ENCODE results near the gene CAPN11.
A peak's percentile ranks its signal among the peaks of the same experiment; 100 is the strongest.

CAPN11 gene

GRCh38 chr6:44222486-44223318, 64.1 kb downstream of the CAPN11 start:
- Histone ChIP-seq H2BK5ac (ENCODE audit: low read depth, low read length, poor library complexity) (no peak overlapping the region), H4K8ac (ENCODE audit: low read depth, low read length) (peak overlapping the region; percentile 0), H3K23ac (ENCODE audit: low read length) (no peak overlapping the region), H3K4me1 (ENCODE audit: control insufficient read depth in 1 of 2, insufficient read depth in 2 of 2, low read length in 2 of 2) (peaks cover 60 to 65% of the 10 kb centered on the region in 2 experiments), H4K12ac (ENCODE audit: low read depth, low read length) (no peak overlapping the region), H3K27ac (ENCODE audit: low read depth, low read length) (no peak overlapping the region), H3K27me3 (ENCODE audit: insufficient read depth, low read length) (no peaks in the 10 kb centered on the region), H3K9ac (ENCODE audit: low read length) (no peak overlapping the region), H3K4me3 (ENCODE audit: low read depth, low read length) (peak overlapping the region; percentile 33), H3K79me2 (ENCODE audit: control insufficient read depth, insufficient read depth, low read length, poor library complexity) (peaks cover 7% of the 10 kb centered on the region), H4K91ac (ENCODE audit: low read depth, low read length) (peak overlapping the region; percentile 16), H3K18ac (ENCODE audit: low read length) (peak overlapping the region; percentile 26), H3K36me3 (ENCODE audit: control insufficient read depth in 1 of 2, insufficient read depth in 2 of 2, low read length in 2 of 2) (no peaks in the 10 kb centered on the region), H3K4ac (ENCODE audit: low read depth, low read length) (no peak overlapping the region), H2BK12ac (ENCODE audit: low read length) (peak overlapping the region; percentile 6), H2AFZ (ENCODE audit: insufficient read depth, low read length, poor library complexity) (peak overlapping the region; percentile 30), H3K4me2 (ENCODE audit: low read length) (peak overlapping the region; percentile 88), H3K9me3 (ENCODE audit: insufficient read depth, low read depth, low read length) (no peaks in the 10 kb centered on the region), H2AK5ac (ENCODE audit: low read length) (peak overlapping the region; percentile 40), H3K79me1 (ENCODE audit: low read length) (peaks cover 36% of the 10 kb centered on the region), H3K14ac (ENCODE audit: low read length) (peak overlapping the region; percentile 58), H2BK120ac (ENCODE audit: insufficient read depth, low read length, poor library complexity) (peak overlapping the region; percentile 41)
- WGBS (ENCODE audit: extremely low coverage, insufficient coverage, insufficient read length), result no CpG with 5 or more reads among the region's 26 CpGs
- no peak for DNase-seq

- Histone ChIP-seq H4K91ac (ENCODE audit: low read depth, low read length) (peak within 1 kb of the TSS; percentile 16), H3K4me3 (ENCODE audit: low read depth, low read length) (peak within 1 kb of the TSS; percentile 62), H3K4ac (ENCODE audit: low read depth, low read length) (peak within 1 kb of the TSS; percentile 43), H3K9me3 (ENCODE audit: insufficient read depth, low read depth, low read length) (no peaks in the 10 kb centered on the region), H2AK5ac (ENCODE audit: low read length) (peak within 1 kb of the TSS; percentile 40), H3K27me3 (ENCODE audit: insufficient read depth, low read length) (no peaks in the 10 kb centered on the region), H4K12ac (ENCODE audit: low read depth, low read length) (no peak within 1 kb of the TSS), H3K4me1 (ENCODE audit: control insufficient read depth in 1 of 2, insufficient read depth in 2 of 2, low read length in 2 of 2) (peaks cover 62 to 66% of the 10 kb centered on the region in 2 experiments), H3K79me1 (ENCODE audit: low read length) (peaks cover 35% of the 10 kb centered on the region), H3K23ac (ENCODE audit: low read length) (no peak within 1 kb of the TSS), H2AFZ (ENCODE audit: insufficient read depth, low read length, poor library complexity) (peak within 1 kb of the TSS; percentile 30), H3K27ac (ENCODE audit: low read depth, low read length) (no peak within 1 kb of the TSS), H2BK12ac (ENCODE audit: low read length) (peak within 1 kb of the TSS; percentile 6), H2BK5ac (ENCODE audit: low read depth, low read length, poor library complexity) (no peak within 1 kb of the TSS), H3K14ac (ENCODE audit: low read length) (peak within 1 kb of the TSS; percentile 71), H3K18ac (ENCODE audit: low read length) (peak within 1 kb of the TSS; percentile 72), H3K36me3 (ENCODE audit: control insufficient read depth in 1 of 2, insufficient read depth in 2 of 2, low read length in 2 of 2) (peaks cover 2% of the 10 kb centered on the region in 2 experiments), H3K4me2 (ENCODE audit: low read length) (peak within 1 kb of the TSS; percentile 88), H3K79me2 (ENCODE audit: control insufficient read depth, insufficient read depth, low read length, poor library complexity) (peaks cover 7% of the 10 kb centered on the region), H4K8ac (ENCODE audit: low read depth, low read length) (peak within 1 kb of the TSS; percentile 0), H3K9ac (ENCODE audit: low read length) (no peak within 1 kb of the TSS), H2BK120ac (ENCODE audit: insufficient read depth, low read length, poor library complexity) (peak within 1 kb of the TSS; percentile 0)
- peak in 1 of 2 donors; percentile 57 for DNase-seq
- no CpG with 5 or more reads among the region's 73 CpGs for WGBS (ENCODE audit: extremely low coverage, insufficient coverage, insufficient read length)
Measured at GRCh38 chr6:44223319-44224028, 64.9 kb downstream of the CAPN11 start, which contains the start of gene SLC29A1. TSS of gene SLC29A1 (plus strand) at chr6:44223595. CDS start at chr6:44227314, 3,719 bp downstream.

DNA sequence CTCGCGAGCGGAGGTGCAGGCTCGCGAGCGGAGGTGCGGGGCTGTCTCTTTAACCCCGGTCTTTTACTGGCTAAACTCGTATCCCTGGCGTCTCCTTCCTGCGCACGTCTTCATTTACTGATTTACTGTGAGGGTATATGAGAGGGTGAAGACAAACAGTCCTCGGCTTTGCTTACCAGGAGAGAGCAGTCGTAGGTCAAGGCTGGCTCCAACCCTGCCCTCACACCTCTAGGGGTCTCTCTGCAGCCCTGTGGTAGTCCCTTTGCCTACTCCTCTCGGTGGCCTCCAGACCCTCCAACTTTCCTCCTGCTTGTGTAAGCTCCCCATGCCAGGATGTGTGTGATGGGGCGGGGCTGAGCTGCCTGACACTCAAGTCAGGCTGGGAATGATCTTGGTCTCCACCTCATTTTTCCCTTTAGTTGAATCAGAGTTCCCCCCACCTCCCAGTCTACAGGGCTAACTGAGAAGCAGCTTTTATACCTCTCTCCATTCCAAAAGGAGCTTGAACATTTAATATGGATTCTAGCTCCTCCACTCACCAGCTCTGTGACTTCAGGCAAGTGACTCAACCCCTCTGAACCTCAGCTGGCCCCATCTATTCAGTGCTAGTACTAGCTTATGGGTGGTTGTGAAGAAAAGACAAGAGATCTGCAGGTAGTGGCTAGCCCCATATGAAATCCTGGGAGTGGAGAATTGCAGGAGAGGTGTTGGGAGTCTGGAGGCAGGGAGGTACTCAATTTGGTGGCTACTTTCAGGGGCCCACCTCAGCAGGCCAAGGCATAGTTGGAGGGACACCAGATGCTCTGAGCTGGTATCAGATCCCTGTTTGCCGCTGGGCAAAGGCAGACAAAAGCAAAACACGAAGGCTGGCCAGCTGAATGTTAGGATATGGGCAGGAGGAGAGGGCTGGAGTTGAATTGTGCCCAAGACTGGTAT, 65.7 kb downstream of the CAPN11 start:
- Histone ChIP-seq H3K36me3 (ENCODE audit: control insufficient read depth in 1 of 2, insufficient read depth in 2 of 2, low read length in 2 of 2) (peaks cover 9% of the 10 kb centered on the region in 2 experiments), H4K8ac (ENCODE audit: low read depth, low read length) (no peak overlapping the region), H4K12ac (ENCODE audit: low read depth, low read length) (no peak overlapping the region), H3K23ac (ENCODE audit: low read length) (no peak overlapping the region), H2AFZ (ENCODE audit: insufficient read depth, low read length, poor library complexity) (peak overlapping the region; percentile 1), H3K27ac (ENCODE audit: low read depth, low read length) (no peak overlapping the region), H3K9me3 (ENCODE audit: insufficient read depth, low read depth, low read length) (no peaks in the 10 kb centered on the region), H3K14ac (ENCODE audit: low read length) (peak overlapping the region; percentile 12), H3K9ac (ENCODE audit: low read length) (no peak overlapping the region), H3K79me2 (ENCODE audit: control insufficient read depth, insufficient read depth, low read length, poor library complexity) (peaks cover 7% of the 10 kb centered on the region), H4K91ac (ENCODE audit: low read depth, low read length) (no peak overlapping the region), H3K4me3 (ENCODE audit: low read depth, low read length) (peak overlapping the region; percentile 62), H2BK12ac (ENCODE audit: low read length) (no peak overlapping the region), H3K4me1 (ENCODE audit: control insufficient read depth in 1 of 2, insufficient read depth in 2 of 2, low read length in 2 of 2) (peaks cover 60 to 64% of the 10 kb centered on the region in 2 experiments), H2BK120ac (ENCODE audit: insufficient read depth, low read length, poor library complexity) (peak overlapping the region; percentile 4), H3K27me3 (ENCODE audit: insufficient read depth, low read length) (no peaks in the 10 kb centered on the region), H3K4me2 (ENCODE audit: low read length) (peak overlapping the region; percentile 88), H2AK5ac (ENCODE audit: low read length) (no peak overlapping the region), H3K4ac (ENCODE audit: low read depth, low read length) (peak overlapping the region; percentile 43), H3K79me1 (ENCODE audit: low read length) (peaks cover 27% of the 10 kb centered on the region), H3K18ac (ENCODE audit: low read length) (peak overlapping the region; percentile 20), H2BK5ac (ENCODE audit: low read depth, low read length, poor library complexity) (no peak overlapping the region)
- no CpG with 5 or more reads among the region's 18 CpGs for WGBS (ENCODE audit: extremely low coverage, insufficient coverage, insufficient read length)
- peak in 1 of 2 donors; percentile 59 for DNase-seq

DNA sequence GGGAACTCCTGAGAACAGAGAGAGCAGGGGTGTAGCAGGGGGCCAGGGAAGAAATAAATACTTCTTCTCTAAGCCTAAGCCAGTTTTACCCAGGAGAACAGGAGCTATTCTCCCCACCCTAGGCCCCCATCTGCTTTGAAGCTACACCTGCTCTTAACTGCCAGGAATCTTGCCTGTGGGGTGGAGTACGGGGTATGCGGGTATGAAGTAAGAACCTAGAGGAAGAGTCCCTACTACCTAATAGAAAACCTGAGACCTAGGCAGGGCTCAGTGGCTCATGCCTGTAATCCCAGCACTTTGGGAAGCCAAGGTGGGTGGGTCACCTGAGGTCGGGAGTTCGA, 66.3 kb downstream of the CAPN11 start:
- Histone ChIP-seq H2BK12ac (ENCODE audit: low read length) (no peak overlapping the region), H2AFZ (ENCODE audit: insufficient read depth, low read length, poor library complexity) (no peak overlapping the region), H2AK5ac (ENCODE audit: low read length) (no peak overlapping the region), H3K36me3 (ENCODE audit: control insufficient read depth in 1 of 2, insufficient read depth in 2 of 2, low read length in 2 of 2) (peaks cover 16% of the 10 kb centered on the region in 2 experiments), H3K79me1 (ENCODE audit: low read length) (peaks cover 25% of the 10 kb centered on the region), H3K23ac (ENCODE audit: low read length) (no peak overlapping the region), H4K91ac (ENCODE audit: low read depth, low read length) (no peak overlapping the region), H3K9me3 (ENCODE audit: insufficient read depth, low read depth, low read length) (no peaks in the 10 kb centered on the region), H3K9ac (ENCODE audit: low read length) (no peak overlapping the region), H3K4me2 (ENCODE audit: low read length) (peak overlapping the region; percentile 88), H3K27ac (ENCODE audit: low read depth, low read length) (no peak overlapping the region), H2BK5ac (ENCODE audit: low read depth, low read length, poor library complexity) (no peak overlapping the region), H3K79me2 (ENCODE audit: control insufficient read depth, insufficient read depth, low read length, poor library complexity) (peaks cover 7% of the 10 kb centered on the region), H3K27me3 (ENCODE audit: insufficient read depth, low read length) (no peaks in the 10 kb centered on the region), H3K14ac (ENCODE audit: low read length) (no peak overlapping the region), H2BK120ac (ENCODE audit: insufficient read depth, low read length, poor library complexity) (no peak overlapping the region), H3K4ac (ENCODE audit: low read depth, low read length) (no peak overlapping the region), H3K18ac (ENCODE audit: low read length) (no peak overlapping the region), H3K4me3 (ENCODE audit: low read depth, low read length) (no peak overlapping the region), H4K8ac (ENCODE audit: low read depth, low read length) (no peak overlapping the region), H3K4me1 (ENCODE audit: control insufficient read depth in 1 of 2, insufficient read depth in 2 of 2, low read length in 2 of 2) (peaks cover 60 to 65% of the 10 kb centered on the region in 2 experiments), H4K12ac (ENCODE audit: low read depth, low read length) (no peak overlapping the region)
- WGBS (ENCODE audit: extremely low coverage, insufficient coverage, insufficient read length), result no CpG with 5 or more reads among the region's 4 CpGs
- DNase-seq, result peak; percentile 90 to 95
